GM12873 (cell line): ENCODE measurements around the gene PPP6R3.

Experiments
- CTCF ChIP-seq: IDR thresholded peaks from 2 replicates; pipeline ENCODE4 v1.5.1; 2012; ENCODE audit warnings: low read depth, mild to moderate bottlenecking, moderate library complexity, low read length, control low read depth; ENCODE audit not compliant: insufficient read depth; ENCODE audit errors: missing control alignments

Gene PPP6R3

DNA sequence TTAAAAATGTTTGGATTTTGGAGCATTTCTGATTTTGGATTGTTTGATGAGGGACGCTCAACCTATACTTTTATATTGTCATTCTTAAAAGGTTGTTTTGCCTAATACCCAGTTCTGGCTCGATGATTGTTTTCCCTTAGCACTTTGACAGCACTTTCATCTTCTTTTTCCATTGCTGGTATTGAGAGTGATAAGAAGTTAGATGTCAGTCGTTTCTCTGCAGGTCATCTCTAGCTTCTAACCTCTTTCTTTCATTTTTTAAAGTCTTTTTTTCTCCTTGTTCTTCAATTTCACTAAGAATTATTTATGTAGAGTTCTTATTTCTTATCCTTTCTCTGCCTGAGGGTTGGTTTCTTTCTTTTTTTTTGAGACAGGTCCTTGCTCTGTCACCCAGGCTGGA, 18.8 kb downstream of the PPP6R3 start:
- TF ChIP-seq CTCF, result no peak

DNA sequence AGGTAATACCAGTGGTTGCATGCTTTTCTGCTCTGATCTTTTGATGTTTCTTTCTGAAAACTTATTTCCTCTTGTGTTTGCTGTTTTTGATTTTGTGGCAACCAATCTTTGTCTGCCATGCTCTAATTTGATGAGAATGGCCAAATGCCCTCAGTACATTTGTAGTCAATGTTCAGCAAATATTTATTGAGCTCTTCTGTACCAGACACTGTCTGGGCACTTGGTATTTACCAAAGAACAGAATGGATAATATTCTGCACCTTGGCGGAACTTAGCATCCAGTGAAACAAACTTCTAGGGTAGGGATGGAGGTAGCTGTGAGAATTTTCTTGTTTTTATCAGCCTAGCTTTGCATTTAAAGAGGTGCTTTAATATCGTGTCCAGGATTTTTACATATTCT, 19.6 kb downstream of the PPP6R3 start:
- no peak for TF ChIP-seq CTCF

DNA sequence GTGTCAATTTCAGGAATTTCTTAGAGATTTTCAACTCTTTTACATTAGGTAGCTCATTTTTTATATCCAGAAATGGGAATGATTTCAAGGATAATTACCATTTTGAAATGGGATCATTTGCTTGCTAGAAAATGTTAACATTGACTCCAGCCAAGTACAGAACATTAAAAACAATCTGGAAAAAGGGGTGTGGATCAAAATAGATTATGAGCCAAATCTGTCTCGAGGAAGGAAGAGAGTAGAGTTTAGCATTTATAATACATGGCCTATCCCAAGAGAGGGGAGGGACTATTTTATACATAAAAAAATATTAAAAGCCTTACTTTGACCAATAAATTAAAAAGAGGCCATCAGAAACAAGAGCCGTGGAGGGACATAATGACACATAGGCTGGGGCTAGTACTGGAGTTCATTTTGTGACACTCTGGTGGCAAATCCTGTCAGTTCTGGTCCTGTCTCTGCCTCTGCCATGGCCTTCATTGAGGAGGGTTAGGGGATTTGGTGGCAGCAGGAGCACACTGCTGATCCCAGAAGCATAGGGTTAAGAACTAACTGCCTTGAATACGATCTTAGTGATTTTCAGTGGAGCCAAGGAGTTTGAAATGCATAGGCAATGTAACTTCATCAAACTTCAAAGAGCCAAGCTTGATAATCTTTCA, 20.4 kb downstream of the PPP6R3 start:
- no peak for TF ChIP-seq CTCF

- TF ChIP-seq CTCF, result no peak
Observed at GRCh38 chr11:68481579-68482240, 21.2 kb downstream of the PPP6R3 start.

GRCh38 chr11:68488623-68489022, 28.1 kb downstream of the PPP6R3 start:
- TF ChIP-seq CTCF, result no peak

DNA sequence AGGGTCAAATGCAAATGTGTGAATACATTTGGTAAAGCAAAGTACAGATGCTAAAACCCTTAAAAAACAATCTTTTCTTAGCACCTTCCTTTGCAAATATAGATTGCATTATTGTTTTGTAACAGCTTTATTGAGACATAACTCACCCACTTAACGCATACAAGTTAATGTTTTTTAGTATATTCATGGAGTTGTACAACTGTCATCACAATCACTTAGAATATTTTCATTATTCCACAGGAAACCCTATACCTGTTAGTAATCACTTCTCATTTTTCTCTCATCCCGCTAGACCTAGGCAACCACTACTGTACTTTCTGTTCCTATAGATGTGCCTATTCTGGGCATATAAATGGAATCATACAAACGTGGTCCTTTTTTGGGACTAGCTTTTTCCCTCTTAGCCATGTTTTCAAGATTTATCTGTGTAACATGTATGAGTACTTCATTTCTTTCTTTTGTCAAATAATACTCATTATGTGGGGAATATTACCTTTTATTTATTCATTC, 34.7 kb downstream of the PPP6R3 start:
- TF ChIP-seq CTCF, result no peak

- TF ChIP-seq CTCF, result no peak
Observed at GRCh38 chr11:68495872-68496271, 35.3 kb downstream of the PPP6R3 start.
